ENCODE measurements around the gene SEMA6A. TPM values are rescaled to one million over a fixed set of nuclear protein-coding genes. Genes with fewer than 3 reads are reported as not detected.
"Not testable (repeated sequence)": the region's sequence is repeated elsewhere in the genome, so short reads cannot be mapped to it uniquely, and the experiment has no call there.

Gene SEMA6A
- total and polyA plus RNA-seq, 7 donors: 1.1 to 7.6 (median 3.1) TPM

DNA sequence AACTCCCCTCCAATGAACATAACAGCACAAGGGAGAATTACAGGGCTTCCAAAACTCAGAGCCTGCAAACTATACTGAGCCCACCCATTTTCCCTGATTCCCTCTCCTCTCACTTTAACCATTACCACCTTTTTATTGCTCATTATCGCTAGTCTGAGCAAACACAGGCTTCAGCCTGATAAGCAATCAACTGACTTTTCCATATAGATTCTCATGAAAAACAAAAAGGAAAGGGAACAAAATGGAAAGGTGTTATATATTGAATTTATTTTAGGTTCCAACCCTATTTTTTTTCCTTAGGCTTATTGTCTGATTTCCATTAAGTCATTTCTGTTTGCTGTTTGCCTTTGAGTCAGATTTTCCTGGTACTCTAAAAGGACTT, 27.9 kb downstream of the SEMA6A start:
- H3K4me3 ChIP-seq: no peak overlapping the region
- no peaks in the 10 kb centered on the region for H3K36me3 ChIP-seq (ENCODE audit: insufficient read depth in 1 of 2, low read depth in 1 of 2)
- DNase-seq (no peak), ATAC-seq (no peak)
- intact Hi-C loops (cut with DNase I): no loop called here
- 86 to 100% (median 93%) methylated on average over 1 of the region's 1 CpG for WGBS, 3 donors
- TF ChIP-seq, protein P1, sequence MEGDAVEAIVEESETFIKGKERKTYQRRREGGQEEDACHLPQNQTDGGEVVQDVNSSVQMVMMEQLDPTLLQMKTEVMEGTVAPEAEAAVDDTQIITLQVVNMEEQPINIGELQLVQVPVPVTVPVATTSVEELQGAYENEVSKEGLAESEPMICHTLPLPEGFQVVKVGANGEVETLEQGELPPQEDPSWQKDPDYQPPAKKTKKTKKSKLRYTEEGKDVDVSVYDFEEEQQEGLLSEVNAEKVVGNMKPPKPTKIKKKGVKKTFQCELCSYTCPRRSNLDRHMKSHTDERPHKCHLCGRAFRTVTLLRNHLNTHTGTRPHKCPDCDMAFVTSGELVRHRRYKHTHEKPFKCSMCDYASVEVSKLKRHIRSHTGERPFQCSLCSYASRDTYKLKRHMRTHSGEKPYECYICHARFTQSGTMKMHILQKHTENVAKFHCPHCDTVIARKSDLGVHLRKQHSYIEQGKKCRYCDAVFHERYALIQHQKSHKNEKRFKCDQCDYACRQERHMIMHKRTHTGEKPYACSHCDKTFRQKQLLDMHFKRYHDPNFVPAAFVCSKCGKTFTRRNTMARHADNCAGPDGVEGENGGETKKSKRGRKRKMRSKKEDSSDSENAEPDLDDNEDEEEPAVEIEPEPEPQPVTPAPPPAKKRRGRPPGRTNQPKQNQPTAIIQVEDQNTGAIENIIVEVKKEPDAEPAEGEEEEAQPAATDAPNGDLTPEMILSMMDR (IDR thresholded peaks at IDR 0.05): no peak
- H3K27me3 ChIP-seq (ENCODE audit: insufficient read depth in 3 of 3, low read length in 2 of 3): no peaks in the 10 kb centered on the region
- H3K9me3 ChIP-seq: peaks cover 14% of the 10 kb centered on the region
- H3K4me1 ChIP-seq: no peaks in the 10 kb centered on the region
- H3K27ac ChIP-seq: no peak overlapping the region

DNA sequence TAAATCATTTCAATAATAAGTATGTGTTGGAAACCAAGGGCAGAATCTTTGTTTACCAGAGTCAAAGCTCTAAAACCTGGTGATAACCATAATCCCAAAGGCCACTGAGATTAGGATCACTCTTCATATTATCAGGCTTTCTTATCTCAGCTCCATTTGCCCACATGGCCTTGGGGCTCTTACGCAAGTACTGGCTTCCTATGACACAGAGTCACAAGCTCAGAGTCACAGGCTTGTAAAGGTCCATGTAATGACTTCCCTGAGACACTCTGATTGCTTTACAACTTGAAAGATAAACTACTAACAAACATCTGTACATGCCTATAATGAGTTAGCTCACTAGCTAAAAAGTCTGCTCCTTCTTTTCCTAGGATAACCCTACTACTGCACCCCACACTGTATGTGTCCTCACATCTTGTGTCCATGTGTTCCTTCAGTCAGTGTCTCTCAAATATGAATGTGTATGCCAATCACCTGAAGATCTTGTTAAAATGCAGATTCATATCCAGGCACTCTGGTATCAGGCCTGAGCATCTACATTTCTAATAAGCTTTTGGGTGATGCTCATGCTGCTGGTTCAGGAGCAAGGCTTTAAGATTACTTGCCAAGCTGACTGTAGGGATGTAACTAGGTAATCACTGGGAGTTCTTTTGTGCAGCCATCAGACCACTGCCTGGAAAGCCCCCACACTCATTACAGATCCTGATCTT, 28.4 kb downstream of the SEMA6A start:
- no peaks in the 10 kb centered on the region for H3K4me1 ChIP-seq
- ATAC-seq: no peak
- no peak for DNase-seq
- TF ChIP-seq, protein P1 (IDR thresholded peaks at IDR 0.05): no peak
- intact Hi-C loops (cut with DNase I): no loop called here
- H3K27me3 ChIP-seq (ENCODE audit: insufficient read depth in 3 of 3, low read length in 2 of 3): no peaks in the 10 kb centered on the region
- peaks cover 14% of the 10 kb centered on the region for H3K9me3 ChIP-seq
- WGBS, 3 donors: 95 to 100% (median 95%) methylated on average over 1 of the region's 1 CpG
- H3K36me3 ChIP-seq (ENCODE audit: insufficient read depth in 1 of 2, low read depth in 1 of 2): no peaks in the 10 kb centered on the region
- no peak overlapping the region for H3K4me3 ChIP-seq
- no peak overlapping the region for H3K27ac ChIP-seq

DNA sequence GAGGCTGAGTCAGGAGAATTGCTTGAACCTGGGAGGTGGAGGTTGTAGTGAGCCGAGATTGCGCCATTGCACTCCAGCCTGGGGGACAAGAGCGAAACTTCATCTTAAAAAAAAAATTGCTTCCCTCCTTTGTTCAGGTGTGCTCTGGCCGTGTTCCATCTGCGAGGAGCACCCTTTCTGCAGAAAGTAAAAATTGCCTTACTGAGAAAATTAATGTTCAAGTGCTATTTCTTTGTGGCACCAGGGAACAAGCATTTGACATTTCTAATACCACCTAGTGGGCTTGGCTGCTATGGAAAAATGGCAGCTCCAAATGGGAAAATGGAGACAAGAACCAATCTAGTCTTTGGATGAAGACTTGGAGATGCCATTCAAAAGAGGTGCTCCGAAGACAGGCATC, 29.2 kb downstream of the SEMA6A start:
- H3K4me3 ChIP-seq; intact Hi-C loops (cut with DNase I): not testable (repeated sequence)

DNA sequence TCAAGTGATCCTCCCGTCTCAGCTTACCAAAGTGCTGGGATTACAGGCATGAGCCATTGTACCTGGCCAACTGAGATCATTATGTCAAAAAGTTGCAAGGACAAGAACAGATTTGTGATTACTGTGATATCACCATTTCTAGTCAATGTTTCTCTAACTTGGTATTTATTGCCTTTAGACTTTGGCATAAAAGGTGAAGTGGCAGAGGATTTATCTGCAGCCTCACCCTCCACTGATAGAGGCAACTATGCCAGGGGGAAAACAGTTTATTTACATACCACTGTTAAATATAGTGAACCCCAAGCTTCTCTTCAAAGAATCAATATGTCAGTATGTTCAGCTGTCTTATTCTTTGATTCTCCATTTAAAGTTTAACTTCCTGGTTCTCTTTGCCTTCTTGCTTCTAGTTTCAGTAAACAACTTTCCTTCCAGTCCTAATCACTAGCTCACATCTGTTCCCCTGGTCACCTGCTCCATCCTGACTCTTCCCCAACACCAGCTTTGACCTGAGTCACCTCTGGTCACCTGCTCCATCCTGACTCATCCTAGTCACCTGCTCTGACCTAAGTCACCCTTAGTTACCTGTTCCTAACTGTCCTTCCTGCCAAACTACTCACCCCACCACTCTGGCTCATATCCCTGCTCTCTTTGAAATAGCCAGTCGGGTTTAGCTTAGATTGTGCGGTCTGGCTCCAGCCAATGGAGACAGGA, 29.9 kb downstream of the SEMA6A start:
- WGBS, 3 donors: 97 to 100% (median 99%) methylated on average over 3 of the region's 3 CpGs
- peaks cover 14% of the 10 kb centered on the region for H3K9me3 ChIP-seq
- H3K27me3 ChIP-seq (ENCODE audit: insufficient read depth in 3 of 3, low read length in 2 of 3): no peaks in the 10 kb centered on the region
- no peak overlapping the region for H3K4me3 ChIP-seq
- TF ChIP-seq, protein P1 (IDR thresholded peaks at IDR 0.05): no peak
- DNase-seq (no peak), ATAC-seq (no peak)
- H3K4me1 ChIP-seq: no peaks in the 10 kb centered on the region
- H3K27ac ChIP-seq: no peak overlapping the region
- H3K36me3 ChIP-seq (ENCODE audit: insufficient read depth in 1 of 2, low read depth in 1 of 2): no peaks in the 10 kb centered on the region
- intact Hi-C loops (cut with DNase I): no loop called here

More for the DNA sequence above, 29.2 kb downstream of the SEMA6A start:
- not testable (repeated sequence) for H3K27me3 ChIP-seq (ENCODE audit: insufficient read depth in 3 of 3, low read length in 2 of 3); H3K4me1 ChIP-seq; H3K36me3 ChIP-seq (ENCODE audit: insufficient read depth in 1 of 2, low read depth in 1 of 2); DNase-seq; ATAC-seq; H3K27ac ChIP-seq
- WGBS, 3 donors: 96 to 99% (median 98%) methylated on average over 6 of the region's 6 CpGs
- H3K9me3 ChIP-seq: peaks cover 14% of the 10 kb centered on the region

DNA sequence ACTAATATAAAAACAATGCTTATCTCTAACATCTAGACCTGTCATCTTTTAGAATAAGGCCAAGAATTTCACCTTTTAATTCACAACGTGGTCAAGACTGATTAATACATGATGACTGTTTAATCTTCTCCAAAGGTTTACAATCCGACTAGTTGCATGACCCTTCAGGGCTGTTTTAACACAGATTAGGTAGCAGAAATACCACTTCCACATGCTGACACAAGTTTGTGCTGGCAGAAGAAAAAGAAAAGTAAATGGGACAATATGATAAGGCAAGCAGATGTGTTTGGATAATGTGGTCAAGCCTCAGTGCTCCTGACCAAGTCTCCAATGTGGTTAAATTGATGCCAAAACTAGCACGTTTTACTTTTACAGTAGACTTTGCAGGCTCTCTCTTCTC, 31.1 kb downstream of the SEMA6A start:
- H3K4me1 ChIP-seq: no peaks in the 10 kb centered on the region
- no peak for DNase-seq
- TF ChIP-seq, protein P1 (IDR thresholded peaks at IDR 0.05): no peak
- no peak overlapping the region for H3K4me3 ChIP-seq
- 43 to 60% (median 56%) methylated on average over 3 of the region's 3 CpGs for WGBS, 3 donors
- H3K27ac ChIP-seq: no peak overlapping the region
- intact Hi-C loops (cut with DNase I): no loop called here
- no peaks in the 10 kb centered on the region for H3K27me3 ChIP-seq (ENCODE audit: insufficient read depth in 3 of 3, low read length in 2 of 3)
- no peaks in the 10 kb centered on the region for H3K36me3 ChIP-seq (ENCODE audit: insufficient read depth in 1 of 2, low read depth in 1 of 2)
- peaks cover 14% of the 10 kb centered on the region for H3K9me3 ChIP-seq
- ATAC-seq: no peak
